ENCODE results near the gene P3H3. TPM values are rescaled to one million over a fixed set of nuclear protein-coding genes. Genes with fewer than 3 reads are reported as not detected.

The P3H3 gene
- total RNA-seq, result 10 to 100 TPM; 13.4 to 36.3 TPM

DNA sequence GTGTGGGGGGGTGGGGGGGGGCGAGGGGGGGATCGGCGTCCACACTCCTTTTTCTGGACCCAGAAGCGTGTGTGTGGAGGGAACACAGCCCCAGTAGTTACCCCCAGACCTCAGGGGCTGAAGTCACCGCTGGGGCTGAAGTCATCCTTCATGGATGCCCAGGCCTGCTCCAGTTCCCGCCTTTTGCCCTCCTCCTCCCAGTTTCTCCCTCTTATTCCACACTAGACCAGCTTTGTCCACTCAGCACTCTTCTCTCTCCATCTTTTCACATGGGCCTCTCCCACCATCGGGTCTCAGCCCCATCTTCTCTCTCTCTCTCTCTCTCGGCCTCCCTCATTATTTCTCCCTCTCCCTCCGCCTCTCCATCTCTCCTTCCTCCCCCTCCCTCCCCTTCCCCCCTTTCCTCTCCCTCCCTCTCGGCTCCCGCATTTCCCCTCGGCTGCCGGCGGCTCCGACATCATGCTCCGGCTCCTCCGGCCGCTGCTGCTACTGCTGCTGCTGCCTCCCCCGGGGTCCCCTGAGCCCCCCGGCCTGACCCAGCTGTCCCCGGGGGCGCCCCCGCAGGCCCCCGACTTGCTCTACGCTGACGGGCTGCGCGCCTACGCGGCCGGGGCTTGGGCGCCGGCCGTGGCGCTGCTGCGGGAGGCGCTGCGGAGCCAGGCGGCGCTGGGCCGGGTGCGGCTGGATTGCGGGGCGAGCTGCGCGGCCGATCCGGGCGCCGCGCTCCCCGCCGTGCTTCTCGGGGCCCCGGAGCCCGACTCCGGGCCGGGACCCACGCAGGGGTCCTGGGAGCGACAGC lies at the start of gene P3H3:
Gene P3H3 (plus strand): TSS at position 426 of the 799 bp plus-strand sequence. CDS start 34 bp downstream, at position 460.

DNA sequence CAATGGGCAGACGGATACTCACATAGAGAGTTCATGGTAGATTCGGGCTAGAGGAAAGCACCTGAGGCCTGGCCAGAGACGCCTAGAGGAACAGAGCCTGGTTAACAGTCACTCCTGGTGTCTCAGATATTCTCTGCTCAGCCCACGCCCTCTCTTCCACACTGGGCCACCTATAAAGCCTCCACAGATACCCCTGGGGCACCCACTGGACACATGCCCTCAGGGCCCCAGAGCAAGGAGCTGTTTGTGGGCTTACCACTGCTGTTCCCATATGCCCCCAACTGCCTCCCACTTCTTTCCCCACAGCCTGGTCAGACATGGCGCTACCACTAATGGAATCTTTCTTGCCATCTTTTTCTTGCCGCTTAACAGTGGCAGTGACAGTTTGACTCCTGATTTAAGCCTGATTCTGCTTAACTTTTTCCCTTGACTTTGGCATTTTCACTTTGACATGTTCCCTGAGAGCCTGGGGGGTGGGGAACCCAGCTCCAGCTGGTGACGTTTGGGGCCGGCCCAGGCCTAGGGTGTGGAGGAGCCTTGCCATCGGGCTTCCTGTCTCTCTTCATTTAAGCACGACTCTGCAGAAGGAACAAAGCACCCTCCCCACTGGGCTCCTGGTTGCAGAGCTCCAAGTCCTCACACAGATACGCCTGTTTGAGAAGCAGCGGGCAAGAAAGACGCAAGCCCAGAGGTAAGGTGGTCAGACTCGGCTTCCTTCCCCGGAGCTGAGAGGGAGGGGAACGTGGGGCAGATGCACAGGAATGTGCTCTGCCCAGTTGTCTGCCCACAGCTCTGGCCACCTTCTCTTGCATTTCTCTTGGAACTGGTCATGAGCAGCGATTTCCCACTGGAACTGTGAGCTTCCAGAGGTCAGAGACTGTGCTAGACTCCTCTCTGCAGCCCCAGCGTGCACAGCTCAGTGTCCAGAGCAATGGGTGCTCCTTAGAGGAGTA lies 39.0 kb upstream of the P3H3 start, which contains the start of gene CD4:
Gene CD4 (plus strand): TSS at position 557 of the 953 bp plus-strand sequence. CDS start 10,611 bp downstream, outside the sequence.

GRCh38 chr12:6821591-6822425 lies 6.4 kb upstream of the P3H3 start, which contains the start of gene GPR162:
Gene GPR162 (plus strand): TSS chr12:6821821. CDS start chr12:6823899, 2,078 bp downstream.

DNA sequence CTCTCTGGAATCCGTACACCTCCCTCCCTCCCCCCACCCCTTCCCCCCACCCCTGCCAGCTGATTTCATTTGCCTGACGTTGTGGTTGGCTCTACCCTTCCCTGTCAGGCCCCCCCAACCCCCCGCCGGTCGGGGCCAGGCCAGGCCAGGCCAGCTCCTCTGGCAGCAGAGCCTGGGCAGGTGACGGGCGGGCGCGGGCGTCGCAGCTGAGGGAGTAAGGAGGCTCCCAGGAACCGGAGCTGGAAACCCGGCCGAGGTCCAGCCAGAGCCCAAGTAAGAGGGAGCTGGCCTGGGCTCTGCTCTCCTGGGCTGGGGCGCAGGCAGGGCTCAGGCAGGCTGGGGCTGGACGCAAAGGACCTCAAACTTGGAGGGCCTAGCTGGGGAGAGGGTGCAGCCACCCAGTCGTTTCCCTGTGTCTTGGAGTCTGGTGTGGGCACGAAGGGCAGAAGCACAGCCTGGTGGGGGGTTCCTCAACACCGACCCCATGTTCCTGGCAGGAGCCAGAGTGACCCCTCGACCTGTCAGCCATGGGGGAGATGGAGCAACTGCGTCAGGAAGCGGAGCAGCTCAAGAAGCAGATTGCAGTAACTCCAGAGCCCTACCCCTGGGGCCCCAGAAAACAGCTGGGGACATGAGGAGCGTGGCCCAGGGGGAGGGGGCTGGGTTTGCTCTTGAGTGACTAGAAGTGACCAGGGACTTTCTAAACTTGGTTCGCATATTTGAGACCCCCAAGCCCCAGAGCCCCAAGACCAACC lies 12.7 kb downstream of the P3H3 start, which contains the start of gene GNB3:
Gene GNB3 (plus strand): TSS at position 165 of the 755 bp plus-strand sequence. CDS start 363 bp downstream, at position 528.

DNA sequence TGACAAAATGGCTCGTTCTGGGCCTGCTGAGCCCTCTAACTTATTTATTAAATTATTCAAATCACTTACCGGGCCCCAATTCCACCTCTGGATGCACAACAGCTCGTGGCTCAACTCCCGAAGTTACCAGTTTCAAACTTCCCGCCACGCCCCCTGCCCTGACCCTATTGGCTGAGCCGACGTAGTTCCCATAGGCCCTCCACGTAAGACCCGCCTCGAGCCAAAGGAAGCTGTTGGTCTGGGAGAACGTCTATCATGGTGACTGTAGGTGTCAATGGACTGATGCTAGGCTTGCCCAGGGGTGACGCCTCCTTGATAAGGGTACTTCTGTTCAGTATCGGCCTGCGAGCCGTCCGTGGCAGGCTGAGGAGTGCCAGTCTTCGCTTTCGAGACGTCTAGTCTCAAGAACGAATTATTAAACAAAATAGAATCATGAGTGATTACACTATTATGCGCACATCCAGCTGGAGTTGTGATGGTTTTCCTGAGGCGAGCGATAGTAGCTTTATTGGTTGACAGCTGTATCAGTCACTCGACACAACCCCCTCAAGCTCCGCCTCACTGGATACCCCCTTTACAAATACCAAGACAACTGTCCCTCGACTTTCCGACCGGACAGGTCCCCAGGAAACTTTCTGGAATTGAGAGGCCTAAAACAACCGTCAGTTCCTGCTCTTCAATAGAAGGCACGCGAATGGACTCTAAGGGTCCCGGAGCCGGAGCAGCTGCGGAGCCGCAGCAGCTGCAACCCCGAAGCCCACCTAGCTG lies 23.1 kb downstream of the P3H3 start, which contains the start of gene CDCA3:
Gene CDCA3 (minus strand): TSS at position 134 of the 768 bp plus-strand sequence. CDS start 334 bp downstream, outside the sequence.

DNA sequence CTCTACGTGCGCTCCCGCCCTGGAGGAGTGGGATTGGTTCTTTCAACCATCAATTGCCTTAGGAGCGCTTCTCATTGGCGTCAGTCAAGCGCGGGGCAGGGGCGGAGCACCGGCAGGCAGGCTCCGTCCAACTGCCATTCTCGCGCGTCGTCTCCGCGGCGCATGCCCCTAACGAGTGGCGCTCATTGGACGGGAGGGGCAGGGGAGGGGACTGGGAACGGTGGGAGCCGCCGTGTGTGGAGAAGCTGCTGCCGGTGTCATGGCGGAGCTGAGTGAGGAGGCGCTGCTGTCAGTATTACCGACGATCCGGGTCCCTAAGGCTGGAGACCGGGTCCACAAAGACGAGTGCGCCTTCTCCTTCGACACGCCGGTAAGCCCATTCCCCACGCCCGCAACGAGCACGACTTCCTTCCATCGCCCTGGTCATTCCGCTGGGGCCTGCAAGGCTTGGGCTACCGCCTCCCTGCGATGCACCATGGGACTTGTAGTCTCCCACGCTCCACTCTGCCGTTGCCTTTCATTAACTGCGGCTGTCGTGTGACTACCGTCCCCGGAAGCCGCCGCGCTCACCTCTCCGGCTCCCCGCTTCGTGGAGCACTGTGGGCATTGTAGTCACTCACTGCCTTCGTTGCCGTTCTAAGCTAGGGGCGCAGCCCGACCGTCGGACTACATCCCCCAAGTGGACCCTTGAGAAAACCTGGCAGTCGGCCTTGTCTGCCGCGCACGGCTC lies 23.9 kb downstream of the P3H3 start, which contains the start of gene USP5:
Gene USP5 (plus strand): TSS at position 230 of the 730 bp plus-strand sequence. CDS start 30 bp downstream, at position 260.

GRCh38 chr12:6867413-6868210 lies 39.4 kb downstream of the P3H3 start, which contains the start of gene TPI1:
Gene TPI1 (plus strand): TSS chr12:6867531. CDS start chr12:6867567, 36 bp downstream.

DNA sequence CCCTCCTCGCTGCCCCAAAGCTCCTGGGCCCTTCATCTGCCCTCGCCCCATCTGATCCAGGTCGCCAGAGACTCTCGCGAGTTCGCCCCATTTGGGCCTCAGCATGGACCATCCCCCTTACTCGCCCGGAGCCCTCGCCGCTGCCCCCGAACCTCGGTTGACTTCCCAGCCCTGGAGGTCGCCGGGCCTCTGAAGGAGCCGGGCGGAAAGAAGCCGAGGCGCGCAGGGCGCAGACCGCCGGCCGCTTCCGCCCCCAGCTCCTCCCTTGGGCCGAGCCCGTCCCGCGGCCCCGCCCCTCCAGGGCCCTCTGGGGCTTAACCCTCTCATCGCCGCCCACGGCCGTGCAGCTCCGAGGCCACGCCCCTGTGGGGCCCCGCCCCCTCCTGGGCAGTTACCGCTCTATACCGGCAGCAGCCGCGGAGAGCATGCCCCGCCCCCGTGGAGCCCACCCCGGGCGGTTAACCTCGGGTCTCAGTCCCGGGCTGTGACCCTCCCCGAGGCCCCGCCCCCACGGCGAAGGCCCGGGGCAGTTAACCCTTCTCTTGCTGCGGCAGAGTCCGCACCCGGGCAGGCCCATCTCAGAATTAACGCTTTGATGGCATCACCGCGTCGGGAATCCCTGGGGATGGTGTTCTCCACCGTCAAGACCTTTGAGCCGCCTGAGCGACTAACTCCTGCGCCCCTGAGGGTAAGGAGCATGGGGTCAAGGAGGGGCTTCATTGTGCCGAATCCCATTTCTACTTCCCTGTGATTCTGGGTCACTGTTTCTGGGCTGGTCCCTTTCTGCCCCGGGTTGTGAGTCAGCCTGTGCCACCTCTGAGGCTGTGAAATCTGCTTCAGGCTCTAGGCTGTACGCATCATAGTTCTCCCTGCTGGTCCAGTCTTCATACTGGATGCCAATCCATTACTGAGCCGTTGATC lies 45.1 kb downstream of the P3H3 start, which contains the start of gene SPSB2:
Gene SPSB2 (minus strand): TSS at position 210 of the 921 bp plus-strand sequence. CDS start 402 bp downstream, outside the sequence.

Other genes with a start within 250 kb of the P3H3 start
- 100 to 1,000 TPM; 172 to 203 TPM for gene CHD4, start 221.0 kb upstream of the P3H3 start, total RNA-seq
- gene LPAR5, start 192.4 kb upstream of the P3H3 start, total RNA-seq, result under 1 TPM in 1 of 2 donors, not detected in 1; under 0.01 TPM
- not detected for gene ACRBP, start 181.0 kb upstream of the P3H3 start, total RNA-seq
- gene ING4, start 165.3 kb upstream of the P3H3 start, total RNA-seq, result 10 to 100 TPM; 23.6 to 38.5 TPM
- 10 to 100 TPM; 23.4 to 29.3 TPM for gene ZNF384, start 139.0 kb upstream of the P3H3 start, total RNA-seq
- gene PIANP, start 127.6 kb upstream of the P3H3 start, total RNA-seq, result not detected
- 100 to 1,000 TPM in 1 of 2 donors, 10 to 100 TPM in 1; 98.4 to 105 TPM for gene COPS7A, start 104.4 kb upstream of the P3H3 start, total RNA-seq
- gene MLF2, start 75.3 kb upstream of the P3H3 start, total RNA-seq, result 100 to 1,000 TPM; 168 to 185 TPM
- gene PTMS, start 62.0 kb upstream of the P3H3 start, total RNA-seq, result 10 to 100 TPM; 36.8 to 67.6 TPM
- gene LAG3, start 55.9 kb upstream of the P3H3 start, total RNA-seq, result under 1 TPM in 1 of 2 donors, not detected in 1; 0.34 TPM
- gene CD4, start 38.9 kb upstream of the P3H3 start, total RNA-seq, result 1 to 10 TPM; 1.7 TPM
- under 1 TPM; under 0.01 to 0.33 TPM for gene GPR162, start 6.6 kb upstream of the P3H3 start, total RNA-seq
- gene GNB3, start 12.5 kb downstream of the P3H3 start, total RNA-seq, result under 1 TPM; 0.33 to 0.69 TPM
- gene CDCA3, start 22.9 kb downstream of the P3H3 start, total RNA-seq, result 10 to 100 TPM; 16.9 to 54.9 TPM
- 10 to 100 TPM; 89.2 to 93.3 TPM for gene USP5, start 23.7 kb downstream of the P3H3 start, total RNA-seq
- 100 to 1,000 TPM; 611 to 916 TPM for gene TPI1, start 39.1 kb downstream of the P3H3 start, total RNA-seq
- gene SPSB2, start 44.9 kb downstream of the P3H3 start, total RNA-seq, result 1 to 10 TPM; 5.2 to 8.0 TPM
- 10 to 100 TPM in 1 of 2 donors, 1 to 10 TPM in 1; 6.2 to 10.3 TPM for gene LRRC23, start 76.4 kb downstream of the P3H3 start, total RNA-seq
- 10 to 100 TPM; 17.9 to 20.3 TPM for gene ENO2, start 86.2 kb downstream of the P3H3 start, total RNA-seq
- gene ATN1, start 99.6 kb downstream of the P3H3 start, total RNA-seq, result 10 to 100 TPM in 1 of 2 donors, 1 to 10 TPM in 1; 8.6 to 13.3 TPM
- gene RNU7-1, start 115.4 kb downstream of the P3H3 start, total RNA-seq, result not detected
- gene C12orf57, start 115.6 kb downstream of the P3H3 start, total RNA-seq, result 10 to 100 TPM; 49.9 to 66.3 TPM
- under 1 TPM in 1 of 2 donors, not detected in 1; 0.33 TPM for gene PTPN6, start 122.9 kb downstream of the P3H3 start, total RNA-seq
- 100 to 1,000 TPM; 172 to 255 TPM for gene PHB2, start 142.3 kb downstream of the P3H3 start, total RNA-seq
- gene EMG1, start 142.5 kb downstream of the P3H3 start, total RNA-seq, result 10 to 100 TPM; 31.0 to 59.6 TPM
- 10 to 100 TPM; 18.0 to 20.6 TPM for gene LPCAT3, start 190.1 kb downstream of the P3H3 start, total RNA-seq
- 100 to 1,000 TPM in 1 of 2 donors, 10 to 100 TPM in 1; 22.0 to 231 TPM for gene C1S, start 232.3 kb downstream of the P3H3 start, total RNA-seq

All from melanocyte of skin (primary cell).